ENCODE results near the gene NDC1.

DNA sequence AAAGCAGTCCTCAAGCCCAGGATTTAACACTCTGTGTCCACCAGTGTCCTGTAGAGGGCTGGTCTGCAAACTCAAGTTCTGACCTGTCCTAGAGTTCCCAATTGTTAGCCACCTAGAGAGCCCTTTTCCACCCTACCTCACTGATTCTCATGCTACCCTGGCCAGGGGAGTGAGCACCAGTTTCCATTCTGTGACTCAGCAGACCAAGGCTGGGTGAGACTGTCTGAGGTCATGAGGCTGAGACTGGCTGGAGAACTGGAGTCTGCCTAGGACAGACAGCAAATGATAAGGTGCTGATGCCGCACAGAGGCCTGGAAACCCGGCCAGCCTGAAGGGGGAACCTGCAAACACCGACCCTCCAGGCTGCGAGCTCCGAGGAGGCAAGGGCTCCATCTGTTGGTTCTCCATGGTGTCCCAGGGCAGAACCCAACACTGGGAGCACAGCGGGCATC is 112.8 kb downstream of the NDC1 start:
- TF ChIP-seq EZH2phosphoT487 (IDR thresholded peaks at IDR 0.05) (no peak), EZH2 (IDR thresholded peaks at IDR 0.05) (no peak)
- TF ChIP-seq, protein P1, sequence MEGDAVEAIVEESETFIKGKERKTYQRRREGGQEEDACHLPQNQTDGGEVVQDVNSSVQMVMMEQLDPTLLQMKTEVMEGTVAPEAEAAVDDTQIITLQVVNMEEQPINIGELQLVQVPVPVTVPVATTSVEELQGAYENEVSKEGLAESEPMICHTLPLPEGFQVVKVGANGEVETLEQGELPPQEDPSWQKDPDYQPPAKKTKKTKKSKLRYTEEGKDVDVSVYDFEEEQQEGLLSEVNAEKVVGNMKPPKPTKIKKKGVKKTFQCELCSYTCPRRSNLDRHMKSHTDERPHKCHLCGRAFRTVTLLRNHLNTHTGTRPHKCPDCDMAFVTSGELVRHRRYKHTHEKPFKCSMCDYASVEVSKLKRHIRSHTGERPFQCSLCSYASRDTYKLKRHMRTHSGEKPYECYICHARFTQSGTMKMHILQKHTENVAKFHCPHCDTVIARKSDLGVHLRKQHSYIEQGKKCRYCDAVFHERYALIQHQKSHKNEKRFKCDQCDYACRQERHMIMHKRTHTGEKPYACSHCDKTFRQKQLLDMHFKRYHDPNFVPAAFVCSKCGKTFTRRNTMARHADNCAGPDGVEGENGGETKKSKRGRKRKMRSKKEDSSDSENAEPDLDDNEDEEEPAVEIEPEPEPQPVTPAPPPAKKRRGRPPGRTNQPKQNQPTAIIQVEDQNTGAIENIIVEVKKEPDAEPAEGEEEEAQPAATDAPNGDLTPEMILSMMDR (IDR thresholded peaks at IDR 0.05) = peak; percentile 55
